D341Med (cell line): ENCODE data around the gene LBR.

Experiments
- DNase-seq: peaks from one replicate; pipeline ENCODE4 v3.0.0; 2012; ENCODE audit warnings: low spot score

LBR gene

DNA sequence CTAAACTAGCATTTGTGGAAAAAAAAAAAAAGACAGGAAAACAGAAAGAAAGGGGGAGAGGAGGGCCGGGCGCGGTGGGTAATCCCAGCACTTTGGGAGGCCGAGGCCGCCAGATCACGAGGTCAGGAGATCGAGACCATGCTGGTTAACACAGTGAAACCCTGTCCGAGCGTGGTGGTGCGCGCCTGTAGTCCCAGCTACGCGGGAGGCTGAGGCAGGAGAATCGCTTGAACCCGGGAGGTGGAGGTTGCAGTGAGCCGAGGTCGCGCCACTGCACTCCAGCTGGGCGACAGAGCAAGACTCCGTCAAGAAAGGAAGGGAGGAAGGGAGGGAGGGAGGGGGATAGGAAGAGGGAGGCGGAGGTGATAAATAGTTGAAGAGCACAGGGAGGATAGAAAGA, 54.7 kb downstream of the LBR start:
- DNase-seq, result no peak

DNA sequence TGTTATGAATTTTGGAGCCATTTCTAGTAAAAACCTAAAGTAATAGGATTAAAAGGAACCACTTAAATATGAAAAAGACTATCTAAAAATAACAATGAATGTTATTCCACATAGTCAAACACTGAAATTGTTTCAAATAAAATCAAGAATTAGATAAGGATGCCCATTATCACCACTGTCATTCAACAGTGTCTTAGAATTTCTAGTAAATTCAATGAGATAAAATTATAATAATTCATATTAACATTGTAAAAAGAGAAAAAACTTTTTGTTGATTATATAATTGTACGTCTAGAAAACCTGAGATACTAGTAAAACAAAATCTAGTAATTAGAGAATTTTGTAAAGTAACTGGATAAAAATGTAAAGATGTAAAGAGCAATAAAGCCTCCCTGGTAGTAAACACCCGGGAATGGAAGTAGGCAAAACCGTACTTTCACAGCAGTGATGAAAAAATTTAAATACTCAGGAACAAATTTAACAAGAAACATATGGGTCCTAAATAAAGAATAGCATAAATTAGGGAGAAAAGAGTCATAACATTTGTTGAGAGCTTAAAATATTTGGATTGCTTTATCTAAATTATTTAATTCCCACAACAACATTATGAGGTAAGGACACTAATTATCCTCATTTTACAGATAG, 56.4 kb downstream of the LBR start:
- DNase-seq, result no peak

DNA sequence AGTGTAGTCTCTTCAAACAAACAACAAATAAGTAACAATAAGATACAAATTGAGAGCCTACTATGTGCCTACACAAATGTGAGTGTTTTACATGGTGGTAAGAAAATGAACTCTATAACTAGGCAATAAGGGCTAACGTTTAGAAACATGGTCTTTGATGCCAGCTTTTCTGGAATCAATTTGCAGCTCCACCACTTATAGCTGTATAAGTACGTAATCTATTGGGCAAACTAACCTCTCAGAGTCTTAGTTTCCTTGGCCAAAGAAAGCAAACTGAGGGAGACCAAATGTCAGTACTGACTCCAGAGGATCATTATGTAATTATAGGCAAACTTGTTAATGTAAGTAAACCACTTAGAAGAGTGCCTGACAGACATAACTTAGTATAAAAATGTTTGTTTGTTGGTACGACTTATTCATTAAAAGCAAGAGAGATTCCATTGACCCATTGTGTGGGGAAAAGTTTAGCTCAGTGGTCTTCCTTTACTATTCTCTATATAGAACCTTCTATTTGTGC, 59.7 kb downstream of the LBR start:
- no peak for DNase-seq

DNA sequence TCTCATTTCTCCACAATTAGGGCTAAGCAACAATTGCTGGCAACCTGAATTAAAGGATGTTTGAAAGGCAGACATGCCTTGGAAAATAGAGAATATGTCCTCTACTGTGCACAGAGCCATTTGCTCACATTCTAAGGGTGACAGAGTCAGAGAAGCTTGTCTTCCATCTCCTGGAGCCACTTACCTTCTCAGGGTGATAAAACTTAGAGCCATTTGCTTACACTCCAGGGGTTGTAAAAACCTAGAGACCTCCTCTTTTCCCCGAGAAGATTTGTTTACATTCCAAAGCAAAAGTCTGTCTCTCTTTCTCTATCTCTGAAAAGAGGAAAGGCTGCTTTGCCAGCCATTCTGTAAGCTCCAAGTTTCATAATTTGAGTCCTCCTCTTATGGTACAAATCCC, 61.3 kb downstream of the LBR start:
- DNase-seq, result no peak

DNA sequence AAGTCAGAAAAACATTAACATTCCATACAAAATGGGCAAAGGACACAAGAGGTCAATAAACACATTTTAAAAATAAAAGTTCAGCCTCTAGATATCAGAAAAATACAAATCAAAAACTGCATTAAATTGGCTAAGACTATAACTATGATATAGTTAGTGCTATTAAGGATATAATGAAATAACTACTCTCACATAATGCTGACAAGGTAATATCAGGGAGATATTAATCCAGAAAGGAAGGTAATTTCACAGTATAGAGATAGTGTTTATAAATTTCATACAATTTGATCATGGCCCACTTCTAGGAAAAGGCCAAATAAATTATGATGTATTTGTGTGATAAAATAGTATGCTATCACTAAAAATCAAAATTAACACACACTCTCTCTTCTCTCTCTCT, 61.8 kb downstream of the LBR start:
- DNase-seq, result no peak

DNA sequence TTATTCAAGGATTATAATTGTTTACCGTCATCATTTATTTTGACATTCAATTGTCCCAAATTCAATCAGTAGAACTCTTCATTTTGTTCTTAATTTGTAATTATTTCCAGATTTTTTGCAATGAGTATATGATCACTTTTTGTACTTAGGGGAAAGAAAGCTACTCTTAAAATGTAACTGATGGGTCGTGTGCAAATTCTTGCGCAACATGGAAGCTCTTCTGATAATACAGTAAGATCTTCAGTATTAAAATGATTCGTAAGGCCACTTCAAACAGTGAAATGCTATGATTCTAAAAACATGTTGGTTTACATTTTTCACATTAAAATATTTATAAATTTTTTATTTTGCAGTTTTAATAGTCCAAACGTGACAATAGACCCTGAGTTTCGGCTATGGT, 63.4 kb downstream of the LBR start:
- DNase-seq, result no peak

DNA sequence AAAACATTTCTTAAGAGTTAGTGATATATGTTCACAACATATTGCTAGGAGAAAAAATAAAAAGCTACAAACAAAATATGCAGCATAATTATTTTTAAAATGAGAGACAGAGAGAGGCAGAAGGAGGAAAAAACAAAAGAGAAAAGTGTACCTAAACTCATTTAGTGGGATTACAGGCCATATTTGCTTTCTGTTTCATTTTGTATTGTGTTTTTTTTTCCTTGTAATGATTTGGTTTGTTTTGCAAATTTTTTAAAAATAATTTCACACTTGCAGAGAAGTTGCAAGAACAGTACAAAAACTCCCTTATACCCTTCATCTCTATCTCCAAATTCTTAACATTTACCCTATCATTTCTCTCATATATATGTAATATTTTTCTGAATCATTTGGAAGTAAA, 65.0 kb downstream of the LBR start:
- no peak for DNase-seq

DNA sequence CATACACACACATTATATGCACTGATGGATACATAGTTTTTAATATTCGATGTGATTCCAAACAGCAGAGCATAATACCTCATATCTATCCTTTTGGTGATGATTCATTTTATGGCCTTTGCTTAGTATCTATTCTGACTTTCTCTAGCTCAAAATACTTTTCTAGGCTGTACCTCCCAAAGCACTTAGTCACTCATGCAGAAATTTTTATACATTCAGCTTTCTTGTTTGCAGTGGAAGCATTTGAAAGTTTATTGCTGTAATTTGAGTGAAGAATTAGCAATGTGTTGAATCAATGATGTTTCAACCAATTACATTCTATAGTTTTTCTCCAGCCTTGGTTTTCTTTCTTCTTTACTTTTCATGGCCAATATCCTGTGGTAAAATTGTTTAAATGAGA, 66.7 kb downstream of the LBR start:
- DNase-seq, result no peak

DNA sequence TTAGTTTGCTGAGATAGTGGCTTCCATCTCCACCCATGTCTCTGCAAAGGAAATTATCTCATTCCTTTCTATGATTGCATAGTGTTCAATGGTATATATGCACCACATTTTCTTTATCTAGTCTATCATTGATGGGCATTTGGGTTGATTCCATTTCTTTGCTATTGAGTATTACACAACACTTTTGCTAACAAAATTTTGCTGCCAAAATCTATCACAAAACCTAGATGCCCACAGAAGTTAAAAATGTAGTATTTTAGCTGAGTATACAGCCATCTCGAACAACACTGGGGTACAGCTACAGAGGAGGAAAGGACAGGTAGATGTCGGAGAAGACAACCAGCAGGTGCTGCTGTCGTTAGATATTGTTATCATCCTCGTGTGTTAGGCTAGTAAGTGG, 67.7 kb downstream of the LBR start:
- no peak for DNase-seq

DNA sequence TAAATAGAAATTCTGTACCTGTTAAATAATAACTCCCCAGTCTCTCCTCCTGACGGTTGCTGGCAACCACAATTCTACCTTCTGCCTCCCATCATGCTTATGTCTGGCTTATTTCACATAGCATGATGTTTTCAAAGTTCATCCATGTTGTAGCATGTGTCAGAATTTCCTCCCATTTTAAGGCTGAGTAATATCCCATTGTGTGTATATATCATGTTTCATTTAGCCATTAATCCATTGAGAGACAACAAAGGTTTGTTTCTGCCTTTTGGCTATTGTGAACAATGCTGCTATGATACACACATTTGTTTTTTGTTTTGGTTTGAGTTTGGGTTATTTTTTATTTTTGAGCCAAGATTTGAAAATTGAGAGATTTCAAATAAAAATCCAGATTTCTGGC, 72.0 kb downstream of the LBR start:
- no peak for DNase-seq

DNA sequence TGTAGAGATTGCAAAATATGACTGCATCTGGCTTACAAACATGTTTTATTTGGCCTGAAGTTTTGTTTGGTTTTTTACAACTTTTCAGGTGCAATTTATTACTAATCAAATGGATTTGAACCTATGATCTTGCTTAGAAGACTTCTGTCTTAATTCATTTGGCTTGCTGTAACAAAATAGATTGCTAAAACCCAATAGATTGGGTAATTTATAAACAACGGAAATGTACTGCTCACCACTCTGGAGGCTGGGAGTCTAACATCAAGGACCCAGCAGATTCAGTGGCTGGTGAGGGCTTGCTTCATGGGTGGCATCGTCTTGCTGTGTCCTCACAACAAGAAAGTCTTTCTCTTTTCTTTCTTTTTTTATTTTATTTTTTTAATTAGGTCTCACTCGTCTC, 72.9 kb downstream of the LBR start:
- DNase-seq, result no peak
